ENCODE results near the gene POLE2.

POLE2 gene

GRCh38 chr14:49598189-49598484 is 89.9 kb downstream of the POLE2 start:
- TF ChIP-seq CTCF (conservative IDR thresholded peaks at IDR 0.05; ENCODE audit: control insufficient read depth, insufficient read depth, low read depth, low read length), result no peak
- no peak for DNase-seq (ENCODE audit: low read depth)
- H3K4me3 ChIP-seq (ENCODE audit: control insufficient read depth, low read depth, low read length), result peak overlapping the region; percentile 95

DNA sequence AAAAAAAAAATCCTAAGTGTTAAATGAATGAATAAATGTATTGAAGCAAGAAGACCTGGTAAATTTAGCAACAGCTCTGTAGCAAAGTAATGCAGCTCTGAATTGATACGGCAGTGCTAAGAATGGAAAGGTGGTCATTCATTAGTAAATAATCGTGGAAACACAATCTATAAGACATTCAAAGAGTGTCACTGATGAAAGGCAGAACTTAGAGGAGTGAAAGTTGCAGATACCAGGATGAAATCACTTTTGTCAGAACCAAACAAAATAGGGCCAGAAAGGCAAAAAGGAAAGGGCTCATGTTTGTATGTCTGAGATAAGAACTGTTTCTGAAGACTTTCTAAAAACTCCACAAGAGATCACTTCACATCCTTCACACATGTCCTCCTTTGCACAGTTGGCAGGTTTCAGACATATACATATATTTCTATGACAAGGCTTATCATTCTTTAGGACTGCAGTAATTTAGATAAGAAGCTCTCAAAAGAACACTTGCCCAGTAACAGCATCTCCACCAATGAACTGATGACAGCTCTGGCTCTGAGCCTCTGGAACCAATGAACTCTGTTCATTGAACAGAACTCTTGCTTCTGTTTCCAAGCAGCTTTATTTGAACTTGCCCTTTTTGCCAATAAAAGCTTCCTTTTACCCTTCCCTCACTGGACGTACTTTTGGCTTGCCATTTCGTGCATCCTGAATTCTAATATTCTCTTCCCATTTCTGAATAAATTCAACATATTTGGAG is 93.5 kb downstream of the POLE2 start:
- DNase-seq (ENCODE audit: low read depth), result peak; percentile 70
- TF ChIP-seq CTCF (conservative IDR thresholded peaks at IDR 0.05; ENCODE audit: control insufficient read depth, insufficient read depth, low read depth, low read length), result no peak
- no peak overlapping the region for H3K4me3 ChIP-seq (ENCODE audit: control insufficient read depth, low read depth, low read length)

Measured in fibroblast of mammary gland (primary cell).